HL-60 (cell line): ENCODE data around the gene WNT7B.

Experiments used
- CTCF ChIP-seq: IDR thresholded peaks from one replicate; pipeline ENCODE4 v1.5.1; 2011; ENCODE audit warnings: low read length, control low read depth, inconsistent platforms; ENCODE audit not compliant: insufficient read depth
- GABPA ChIP-seq: IDR thresholded peaks from 2 replicates; pipeline ENCODE4 v1.6.1; 2012; ENCODE audit warnings: low read depth
- POLR2AphosphoS5 ChIP-seq: IDR thresholded peaks from 2 replicates; pipeline ENCODE4 v1.6.1; 2012; ENCODE audit warnings: low read depth
- REST ChIP-seq: IDR thresholded peaks from 2 replicates; pipeline ENCODE4 v1.6.1; 2012; ENCODE audit warnings: low read depth; ENCODE audit not compliant: insufficient replicate concordance

- TF ChIP-seq CTCF (no peak), REST (no peak), POLR2AphosphoS5 (no peak), GABPA (no peak)
These were observed 14.6 kb downstream of the WNT7B start for GRCh38 chr22:45962434-45962718.
